ENCODE results near the gene TK1.
A peak's percentile ranks its signal among the peaks of the same experiment; 100 is the strongest.
"Not testable (repeated sequence)": the region's sequence is repeated elsewhere in the genome, so short reads cannot be mapped to it uniquely, and the experiment has no call there.

Gene TK1

DNA sequence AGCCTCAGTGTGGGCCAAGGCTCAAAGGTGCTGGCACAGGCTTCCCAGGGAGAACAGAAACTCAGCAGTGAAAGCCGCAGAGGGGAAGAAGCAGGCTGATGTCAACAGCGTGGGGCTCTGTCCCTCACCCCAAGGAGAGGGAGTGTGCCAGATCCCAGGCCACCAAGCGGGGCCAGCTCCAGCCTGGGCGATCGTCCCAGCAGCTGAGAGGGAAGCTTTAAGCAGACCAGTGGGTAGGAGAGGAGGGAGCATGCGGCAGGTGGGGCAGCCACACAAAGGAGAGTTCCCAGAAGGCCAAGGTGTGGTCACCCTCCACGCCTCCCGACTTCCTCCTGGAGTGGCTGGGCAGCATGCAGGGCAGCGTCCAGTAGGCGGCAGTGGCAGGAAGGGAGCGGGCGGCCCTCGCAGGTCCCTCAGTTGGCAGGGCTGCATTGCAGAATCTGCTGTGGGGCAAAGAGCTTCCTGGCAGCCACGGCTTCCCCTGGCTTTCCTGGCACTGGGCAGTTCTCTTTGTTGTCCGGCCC, 12.4 kb downstream of the TK1 start:
- H3K27ac ChIP-seq (ENCODE audit: low read length) = no peak overlapping the region
- no peak overlapping the region for H3K9ac ChIP-seq (ENCODE audit: low read depth, low read length)
- H3K4me3 ChIP-seq (ENCODE audit: low read depth in 1 of 2, low read length in 2 of 2) = no peak overlapping the region
- TF ChIP-seq CTCF (IDR thresholded peaks at IDR 0.05; ENCODE audit: borderline replicate concordance, extremely low read depth, low read length, poor library complexity, severe bottlenecking) (no peak), EZH2 (IDR thresholded peaks at IDR 0.05; ENCODE audit: borderline replicate concordance, low read depth, low read length, severe bottlenecking) (no peak)
- no peak overlapping the region for H2AFZ ChIP-seq (ENCODE audit: low read depth, low read length)
- H4K20me1 ChIP-seq (ENCODE audit: insufficient read depth, low read length) = peaks cover 47% of the 10 kb centered on the region
- H3K4me2 ChIP-seq (ENCODE audit: insufficient read depth, low read length) = no peak overlapping the region
- H3K79me2 ChIP-seq (ENCODE audit: insufficient read depth, low read length) = peaks cover 5% of the 10 kb centered on the region
- H3K9me3 ChIP-seq (ENCODE audit: insufficient read depth, low read length, severe bottlenecking) = no peaks in the 10 kb centered on the region
- peaks cover 78% of the 10 kb centered on the region for H3K36me3 ChIP-seq (ENCODE audit: insufficient read depth, low read length)
- ATAC-seq (ENCODE audit: insufficient read depth, low read depth) (no peak), DNase-seq (no peak)
- H3K27me3 ChIP-seq (ENCODE audit: insufficient read depth, low read length, poor library complexity) = no peaks in the 10 kb centered on the region
- H3K4me1 ChIP-seq (ENCODE audit: insufficient read depth, low read length) = peaks cover 22% of the 10 kb centered on the region

DNA sequence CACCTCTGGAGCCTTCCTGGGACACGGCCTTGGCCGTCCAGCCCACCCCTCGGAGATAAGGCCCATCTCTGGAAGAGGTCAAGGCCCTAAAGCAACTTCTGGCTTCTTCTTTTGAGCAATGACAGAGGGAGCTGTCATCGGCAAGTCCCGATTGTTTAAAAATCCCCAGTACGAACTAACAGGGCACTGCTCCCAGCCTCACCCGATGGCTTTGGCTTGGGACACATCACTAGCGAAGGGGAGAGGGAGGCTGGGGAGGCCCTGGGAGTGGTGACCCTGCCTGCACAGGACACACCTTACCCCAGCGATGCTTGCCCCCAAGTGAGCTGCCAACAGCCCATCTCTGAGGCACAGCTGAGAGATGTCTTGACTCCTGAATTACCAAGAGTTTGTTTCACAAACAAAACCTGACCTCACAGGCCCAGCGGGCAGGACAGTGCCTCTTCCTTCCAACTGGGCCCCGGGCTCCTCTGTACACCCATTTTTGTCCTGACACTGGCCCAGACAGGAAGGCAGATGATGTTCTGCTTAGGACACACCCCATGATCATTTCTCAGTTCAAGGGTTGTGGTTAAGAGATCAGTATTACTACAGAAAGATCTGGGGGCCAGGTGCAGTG, 13.6 kb downstream of the TK1 start:
- H3K4me3 ChIP-seq (ENCODE audit: low read depth in 1 of 2, low read length in 2 of 2) = no peak overlapping the region
- peaks cover 14% of the 10 kb centered on the region for H3K79me2 ChIP-seq (ENCODE audit: insufficient read depth, low read length)
- no peak for TF ChIP-seq CTCF (IDR thresholded peaks at IDR 0.05; ENCODE audit: borderline replicate concordance, extremely low read depth, low read length, poor library complexity, severe bottlenecking)
- TF ChIP-seq EZH2 (IDR thresholded peaks at IDR 0.05; ENCODE audit: borderline replicate concordance, low read depth, low read length, severe bottlenecking) = no peak
- no peaks in the 10 kb centered on the region for H3K9me3 ChIP-seq (ENCODE audit: insufficient read depth, low read length, severe bottlenecking)
- H3K4me2 ChIP-seq (ENCODE audit: insufficient read depth, low read length) = no peak overlapping the region
- ATAC-seq (ENCODE audit: insufficient read depth, low read depth) = no peak
- no peak overlapping the region for H2AFZ ChIP-seq (ENCODE audit: low read depth, low read length)
- peaks cover 48% of the 10 kb centered on the region for H4K20me1 ChIP-seq (ENCODE audit: insufficient read depth, low read length)
- peaks cover 33% of the 10 kb centered on the region for H3K4me1 ChIP-seq (ENCODE audit: insufficient read depth, low read length)
- no peak overlapping the region for H3K9ac ChIP-seq (ENCODE audit: low read depth, low read length)
- H3K27me3 ChIP-seq (ENCODE audit: insufficient read depth, low read length, poor library complexity) = no peaks in the 10 kb centered on the region
- peaks cover 66% of the 10 kb centered on the region for H3K36me3 ChIP-seq (ENCODE audit: insufficient read depth, low read length)
- no peak for DNase-seq
- no peak overlapping the region for H3K27ac ChIP-seq (ENCODE audit: low read length)

DNA sequence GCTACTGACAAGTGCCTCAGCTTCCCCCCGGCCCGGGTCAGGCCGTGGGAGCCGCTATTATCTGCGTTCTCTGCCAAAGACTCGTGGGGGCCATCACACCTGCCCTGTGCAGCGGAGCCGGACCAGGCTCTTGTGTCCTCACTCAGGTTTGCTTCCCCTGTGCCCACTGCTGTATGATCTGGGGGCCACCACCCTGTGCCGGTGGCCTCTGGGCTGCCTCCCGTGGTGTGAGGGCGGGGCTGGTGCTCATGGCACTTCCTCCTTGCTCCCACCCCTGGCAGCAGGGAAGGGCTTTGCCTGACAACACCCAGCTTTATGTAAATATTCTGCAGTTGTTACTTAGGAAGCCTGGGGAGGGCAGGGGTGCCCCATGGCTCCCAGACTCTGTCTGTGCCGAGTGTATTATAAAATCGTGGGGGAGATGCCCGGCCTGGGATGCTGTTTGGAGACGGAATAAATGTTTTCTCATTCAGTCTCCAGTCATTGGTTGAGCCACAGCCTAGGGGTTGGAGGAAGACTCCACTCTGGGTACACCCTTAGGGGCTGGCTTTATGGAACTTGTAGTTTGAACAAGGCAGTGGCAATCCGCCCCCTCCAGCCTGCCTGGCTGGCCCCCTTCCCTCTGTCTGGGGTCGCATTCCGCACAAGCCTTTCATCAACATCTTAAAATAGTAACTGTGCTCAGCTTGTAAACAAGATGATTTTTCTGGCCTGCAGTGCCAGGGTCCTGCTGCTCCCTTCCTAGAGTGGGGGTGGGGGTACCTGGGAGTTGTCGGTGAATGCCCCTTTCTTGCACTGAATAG, 14.4 kb downstream of the TK1 start:
- ATAC-seq (ENCODE audit: insufficient read depth, low read depth) = no peak
- peaks cover 64% of the 10 kb centered on the region for H3K36me3 ChIP-seq (ENCODE audit: insufficient read depth, low read length)
- no peak overlapping the region for H2AFZ ChIP-seq (ENCODE audit: low read depth, low read length)
- H4K20me1 ChIP-seq (ENCODE audit: insufficient read depth, low read length) = peaks cover 48% of the 10 kb centered on the region
- no peak overlapping the region for H3K4me2 ChIP-seq (ENCODE audit: insufficient read depth, low read length)
- no peaks in the 10 kb centered on the region for H3K27me3 ChIP-seq (ENCODE audit: insufficient read depth, low read length, poor library complexity)
- H3K9ac ChIP-seq (ENCODE audit: low read depth, low read length) = no peak overlapping the region
- 0 out of 2 replicates have a peak overlapping the region, but pooled peaks have one; percentile 20 for H3K27ac ChIP-seq (ENCODE audit: low read length)
- no peak overlapping the region for H3K4me3 ChIP-seq (ENCODE audit: low read depth in 1 of 2, low read length in 2 of 2)
- no peaks in the 10 kb centered on the region for H3K9me3 ChIP-seq (ENCODE audit: insufficient read depth, low read length, severe bottlenecking)
- H3K79me2 ChIP-seq (ENCODE audit: insufficient read depth, low read length) = peaks cover 14% of the 10 kb centered on the region
- H3K4me1 ChIP-seq (ENCODE audit: insufficient read depth, low read length) = peaks cover 38% of the 10 kb centered on the region
- TF ChIP-seq EZH2 (IDR thresholded peaks at IDR 0.05; ENCODE audit: borderline replicate concordance, low read depth, low read length, severe bottlenecking) (no peak), CTCF (IDR thresholded peaks at IDR 0.05; ENCODE audit: borderline replicate concordance, extremely low read depth, low read length, poor library complexity, severe bottlenecking) (no peak)
- peak; percentile 31 for DNase-seq

GRCh38 chr17:78171591-78172248, 15.1 kb downstream of the TK1 start:
- not testable (repeated sequence) for ATAC-seq (ENCODE audit: insufficient read depth, low read depth); H3K4me3 ChIP-seq (ENCODE audit: low read depth in 1 of 2, low read length in 2 of 2); DNase-seq; H3K4me2 ChIP-seq (ENCODE audit: insufficient read depth, low read length); H3K9me3 ChIP-seq (ENCODE audit: insufficient read depth, low read length, severe bottlenecking); H3K27ac ChIP-seq (ENCODE audit: low read length); H2AFZ ChIP-seq (ENCODE audit: low read depth, low read length); H3K9ac ChIP-seq (ENCODE audit: low read depth, low read length); H3K27me3 ChIP-seq (ENCODE audit: insufficient read depth, low read length, poor library complexity)
- peaks cover 38% of the 10 kb centered on the region for H3K4me1 ChIP-seq (ENCODE audit: insufficient read depth, low read length)
- peaks cover 48% of the 10 kb centered on the region for H4K20me1 ChIP-seq (ENCODE audit: insufficient read depth, low read length)
- H3K79me2 ChIP-seq (ENCODE audit: insufficient read depth, low read length) = peaks cover 14% of the 10 kb centered on the region
- peaks cover 59% of the 10 kb centered on the region for H3K36me3 ChIP-seq (ENCODE audit: insufficient read depth, low read length)

All from DND-41 (cell line).